GM18498 (cell line): ENCODE measurements around the gene KHSRP.
A peak's percentile ranks its signal among the peaks of the same experiment; 100 is the strongest.
"Not testable (repeated sequence)": the region's sequence is repeated elsewhere in the genome, so short reads cannot be mapped to it uniquely, and the experiment has no call there.

ENCODE experiments used
- ATAC-seq: cut with Tn5 transposase; IDR thresholded peaks from one replicate; pipeline ENCODE4 v1.9.1; 2021; ENCODE audit warnings: mild to moderate bottlenecking, moderate library complexity; ENCODE audit not compliant: unreplicated experiment

The KHSRP gene

GRCh38 chr19:6452223-6452614 is 27.6 kb upstream of the KHSRP start:
- ATAC-seq = no peak

DNA sequence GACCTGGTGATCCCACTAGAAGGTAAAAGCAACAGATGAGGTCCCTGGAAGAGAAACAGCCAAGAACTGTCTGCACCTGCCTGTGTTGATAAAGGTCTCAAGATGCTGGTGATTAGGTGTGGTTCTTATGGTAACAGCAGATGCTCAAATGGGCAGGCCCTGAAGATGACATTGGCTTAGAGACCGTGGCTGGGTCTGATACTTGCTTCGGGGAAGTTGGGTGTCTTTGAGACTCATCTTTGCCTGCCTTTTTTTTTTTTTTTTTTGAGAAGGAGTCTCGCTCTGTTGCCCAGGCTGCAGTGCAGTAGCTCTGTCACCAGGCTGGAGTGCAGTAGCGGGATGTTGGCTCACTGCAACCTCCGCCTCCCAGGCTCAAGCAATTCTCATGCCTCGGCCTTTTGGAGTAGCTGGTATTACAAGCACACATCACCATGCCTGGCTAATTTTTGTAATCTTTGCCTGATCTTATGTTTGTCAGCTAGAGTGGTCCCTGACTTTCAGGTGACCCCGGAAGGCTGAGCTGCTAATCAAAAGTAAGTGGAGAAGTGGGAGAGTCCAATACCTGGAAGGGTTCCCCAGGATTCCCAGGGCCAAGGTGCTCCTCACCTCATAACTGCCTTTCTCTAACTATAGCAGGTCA is 27.1 kb upstream of the KHSRP start:
- no peak for ATAC-seq

- ATAC-seq = no peak
These were observed 25.6 kb upstream of the KHSRP start for GRCh38 chr19:6450166-6450565.

DNA sequence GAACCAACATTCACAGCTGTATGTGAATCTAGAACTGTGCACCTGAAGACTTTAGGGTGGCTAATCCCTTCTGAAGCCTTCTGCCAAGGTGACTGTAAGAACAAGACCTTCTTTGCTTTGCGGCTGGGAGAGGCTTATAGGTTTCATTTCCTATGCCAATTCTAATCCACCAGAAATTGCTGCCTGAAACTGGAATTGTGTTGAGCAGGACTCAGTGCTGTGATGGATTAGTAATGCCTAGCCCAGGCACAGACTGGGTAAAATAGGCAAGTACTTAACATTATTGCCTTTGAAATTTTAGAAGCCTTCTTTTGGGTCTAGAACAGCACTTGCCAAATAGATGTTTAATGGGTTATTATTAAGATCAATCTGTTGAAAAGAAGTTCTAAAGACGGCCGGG is 23.4 kb upstream of the KHSRP start:
- no peak for ATAC-seq

DNA sequence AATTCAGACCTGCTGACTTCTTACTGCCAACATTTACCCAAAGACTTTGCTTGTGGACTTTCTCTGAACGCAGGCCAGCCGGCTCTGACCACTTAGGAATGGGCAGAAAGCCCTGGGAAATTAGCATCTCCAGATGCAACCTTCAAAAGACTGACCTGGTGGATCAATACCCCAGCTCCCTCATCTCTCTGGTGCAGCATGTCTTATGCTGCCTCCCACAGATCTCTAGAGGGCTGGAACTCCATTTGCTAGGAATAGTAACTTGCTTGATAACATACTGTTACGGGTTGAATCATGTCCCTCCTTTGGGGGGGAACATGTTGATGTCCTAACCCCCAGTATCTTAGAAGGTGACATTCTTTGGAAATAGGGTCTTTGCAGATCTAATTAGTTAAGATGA is 21.8 kb upstream of the KHSRP start:
- ATAC-seq = no peak

DNA sequence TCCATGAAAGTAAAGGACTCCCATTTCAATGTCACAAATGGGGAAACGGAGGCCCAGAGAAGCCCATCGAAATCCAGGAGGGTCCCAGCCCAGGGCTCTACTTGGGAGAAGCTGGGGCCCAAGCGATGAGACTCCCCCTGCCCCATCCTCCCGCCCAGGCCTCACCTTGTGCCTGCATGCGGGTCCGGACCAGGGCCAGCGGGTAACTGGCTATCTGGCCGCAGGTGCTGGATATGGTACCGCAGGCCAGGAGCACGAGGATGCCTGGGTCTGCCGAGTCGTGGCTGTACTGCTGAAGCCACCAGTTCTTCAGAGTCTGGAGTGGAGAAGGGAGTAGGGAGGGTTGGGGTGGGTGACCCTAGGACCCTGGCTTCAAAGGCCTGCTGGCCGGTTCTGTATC is 19.4 kb upstream of the KHSRP start:
- ATAC-seq = no peak

GRCh38 chr19:6442087-6442688 is 17.6 kb upstream of the KHSRP start:
- no peak for ATAC-seq

DNA sequence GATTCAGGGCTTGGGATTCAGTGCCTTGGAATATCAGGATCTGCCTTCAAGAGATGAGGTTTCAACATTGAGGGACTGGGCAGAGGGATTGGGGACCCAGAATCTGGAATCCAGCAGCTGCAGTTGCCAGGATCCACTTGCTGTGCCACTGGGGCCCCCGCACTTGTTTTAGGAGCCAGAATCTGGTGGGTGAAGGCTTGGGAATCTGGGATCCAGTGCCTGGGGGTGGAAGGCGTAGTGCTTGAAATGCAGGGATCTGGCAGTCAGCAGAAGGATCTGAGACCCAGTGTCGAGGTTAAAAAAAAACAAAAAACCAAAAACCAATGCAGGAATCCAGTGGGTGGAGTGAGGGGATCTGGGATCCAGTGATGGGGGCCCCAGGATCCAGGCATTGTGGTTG is 16.3 kb upstream of the KHSRP start:
- no peak for ATAC-seq

- ATAC-seq = no peak
These were observed 15.1 kb upstream of the KHSRP start for GRCh38 chr19:6439743-6440142.

GRCh38 chr19:6433663-6434062 is 9.1 kb upstream of the KHSRP start, which contains the start of gene SLC25A41:
Gene SLC25A41 (minus strand): TSS chr19:6433763. CDS start chr19:6433693, 70 bp downstream.
- no peak for ATAC-seq

GRCh38 chr19:6433165-6433564 is 8.6 kb upstream of the KHSRP start:
- no peak for ATAC-seq

- ATAC-seq = no peak
These were observed 7.3 kb upstream of the KHSRP start for GRCh38 chr19:6431891-6432290.

DNA sequence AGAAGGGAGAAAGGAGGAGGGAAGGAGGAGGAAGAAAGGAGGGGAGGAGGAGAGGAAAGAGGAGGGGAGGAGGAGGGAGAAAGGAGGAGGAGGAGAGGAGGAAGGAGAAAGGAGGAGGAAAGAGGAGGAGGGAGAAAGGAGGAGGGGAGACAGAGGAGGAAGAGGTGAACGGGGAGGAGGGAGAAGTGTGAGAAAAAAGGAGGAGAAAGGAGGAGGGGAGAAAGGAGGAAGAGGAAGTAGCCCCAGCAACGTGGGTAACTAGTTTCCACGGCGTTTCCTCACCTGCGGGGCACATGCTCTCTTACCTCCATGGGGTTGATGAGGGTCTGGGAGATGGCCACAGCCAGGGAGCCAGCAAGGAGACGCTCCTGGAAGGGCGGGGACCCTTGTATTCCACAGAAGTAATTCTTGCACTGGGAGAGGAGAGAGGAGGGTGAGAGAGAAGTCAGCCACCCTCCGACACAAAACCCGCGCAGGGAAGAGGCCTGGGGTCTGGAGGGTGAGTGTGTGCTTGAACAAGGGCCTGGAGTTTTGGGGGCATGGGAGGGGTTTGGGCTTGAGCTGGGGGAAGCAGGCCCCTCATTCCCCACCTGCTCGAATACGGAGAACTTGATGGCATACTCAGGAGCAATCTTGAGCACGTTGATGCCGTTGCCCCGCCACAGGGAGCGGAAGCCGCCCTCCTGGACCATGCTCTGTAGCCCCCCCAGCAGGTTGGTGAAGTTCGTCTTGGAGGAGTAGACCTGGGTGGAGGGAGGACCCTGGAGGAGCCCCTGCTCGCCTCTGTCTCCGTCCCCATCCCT is 5.0 kb upstream of the KHSRP start:
- ATAC-seq = no peak

GRCh38 chr19:6428692-6429418 is 4.2 kb upstream of the KHSRP start:
- not testable (repeated sequence) for ATAC-seq

GRCh38 chr19:6427131-6427530 is 2.5 kb upstream of the KHSRP start:
- ATAC-seq = no peak

DNA sequence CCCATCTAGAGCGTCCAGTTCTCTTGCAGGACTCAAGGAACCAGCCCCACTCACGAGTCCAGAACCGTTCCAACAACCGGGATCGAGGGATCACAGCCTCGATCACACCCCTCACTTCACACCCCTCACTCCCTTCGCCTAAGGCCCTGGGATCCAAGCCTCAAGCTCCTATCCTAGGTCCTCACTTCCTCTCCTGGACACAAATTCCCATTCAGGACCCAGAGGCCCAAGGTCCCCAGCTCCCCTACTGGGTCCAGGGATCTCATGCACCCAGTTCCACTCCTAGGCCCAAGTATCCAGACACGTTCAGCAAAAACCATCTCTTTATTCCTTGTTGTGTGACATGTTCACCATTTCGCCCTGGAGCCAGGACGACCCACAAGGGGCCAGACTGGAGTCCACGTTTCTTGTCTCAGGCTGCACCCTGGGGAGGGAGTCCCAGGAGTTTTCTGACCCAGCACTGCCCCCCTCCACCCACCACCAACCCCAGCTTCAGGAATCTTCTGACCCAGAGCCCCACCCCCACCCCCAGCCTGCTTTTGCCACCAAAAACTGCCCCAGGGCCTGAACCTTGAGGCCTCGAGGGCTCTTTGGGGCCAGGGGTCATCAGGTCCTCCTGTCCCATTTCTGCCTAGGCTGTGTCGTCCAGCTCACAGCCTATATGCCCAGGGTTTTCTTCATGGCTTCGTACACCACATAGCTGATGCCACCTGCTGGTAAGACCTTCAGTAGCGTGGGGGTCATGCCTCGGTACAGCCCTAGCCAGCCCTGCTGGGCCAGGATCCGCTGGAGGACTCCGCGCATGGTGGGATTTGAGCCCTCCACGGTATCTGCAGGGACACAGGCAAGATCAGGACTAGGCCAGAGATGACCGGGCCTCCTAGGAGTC is 1.4 kb upstream of the KHSRP start:
- no peak for ATAC-seq

GRCh38 chr19:6424939-6425731 is 524 bp upstream of the KHSRP start:
- ATAC-seq = peak; percentile 85

- no peak for ATAC-seq
These were observed 964 bp downstream of the KHSRP start for GRCh38 chr19:6423499-6424194.
